ENCODE data around the gene GLT1D1. TPM values are rescaled to one million over a fixed set of nuclear protein-coding genes. Genes with fewer than 3 reads are reported as not detected.

GLT1D1 gene
- total RNA-seq, 1 experiment from 2014 or later, result not detected

DNA sequence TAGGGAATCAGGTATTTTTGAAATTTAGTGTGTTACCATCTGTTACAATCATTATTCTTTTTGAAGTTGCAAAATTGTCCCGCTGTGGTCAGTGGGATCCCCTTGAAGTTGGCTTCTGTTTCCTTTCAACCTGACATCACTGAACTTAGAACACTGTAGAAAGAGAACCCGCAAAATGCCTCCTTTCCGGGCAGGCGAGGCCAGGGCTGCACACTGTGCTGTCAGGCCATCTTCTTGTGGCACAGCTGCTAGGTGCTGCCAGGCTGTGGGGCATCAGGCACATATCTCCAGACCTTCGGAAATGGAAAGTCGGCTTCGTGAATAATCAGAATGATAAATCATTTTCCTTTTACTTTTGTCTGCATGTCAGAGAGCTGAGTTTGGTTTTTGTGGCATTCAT, 103.5 kb downstream of the GLT1D1 start:
- H3K4me3 ChIP-seq (replicated peaks in 1 of 2; ENCODE audit: low read depth in 1 of 2, low read length in 2 of 2), result no peak overlapping the region
- no TSS peak for BruUV-seq (replicated peaks)
- ChIA-PET RAD21 (ENCODE audit: low non-redundant PET in 1 of 2, low total read pairs in 2 of 2, uncharacterized antibody in 2 of 2, unreplicated experiment in 2 of 2) (no interaction called here), POLR2A (no interaction called here), CTCF (no interaction called here)
- TF ChIP-seq, protein P1, sequence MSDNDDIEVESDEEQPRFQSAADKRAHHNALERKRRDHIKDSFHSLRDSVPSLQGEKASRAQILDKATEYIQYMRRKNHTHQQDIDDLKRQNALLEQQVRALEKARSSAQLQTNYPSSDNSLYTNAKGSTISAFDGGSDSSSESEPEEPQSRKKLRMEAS (IDR thresholded peaks at IDR 0.05), result no peak
- ATAC-seq, result no peak
- no peaks in the 10 kb centered on the region for H3K36me3 ChIP-seq (ENCODE audit: control insufficient read depth in 1 of 2, insufficient read depth in 2 of 2, low read length in 2 of 2)
- DNase-seq (ENCODE audit: low read depth, low spot score), result no peak
- no peak overlapping the region for H2AFZ ChIP-seq (ENCODE audit: low read depth, low read length, poor library complexity, severe bottlenecking)
- no peak overlapping the region for H3K9ac ChIP-seq (ENCODE audit: low read length)
- no peak overlapping the region for H3K4me2 ChIP-seq (ENCODE audit: low read length)
- H3K27ac ChIP-seq (ENCODE audit: low read depth, low read length), result no peak overlapping the region
- no peaks in the 10 kb centered on the region for H3K79me2 ChIP-seq (ENCODE audit: insufficient read depth, low read length)
- intact Hi-C loops (cut with micrococcal nuclease), result no loop called here
- H4K20me1 ChIP-seq (ENCODE audit: insufficient read depth), result no peaks in the 10 kb centered on the region
- H3K9me2 ChIP-seq (ENCODE audit: insufficient read depth), result no peaks in the 10 kb centered on the region
- no peaks in the 10 kb centered on the region for H3K4me1 ChIP-seq (ENCODE audit: control insufficient read depth in 1 of 2, insufficient read depth in 2 of 2, low read length in 2 of 2)
- peaks cover 0 to 4% of the 10 kb centered on the region in 2 experiments; a peak in 1 of 4 replicates for H3K9me3 ChIP-seq (ENCODE audit: control insufficient read depth in 1 of 2, insufficient read depth in 1 of 2, low read depth in 1 of 2, low read length in 2 of 2)
- H3K27me3 ChIP-seq (ENCODE audit: insufficient read depth, low read length), result no peaks in the 10 kb centered on the region

- DNase-seq (ENCODE audit: low read depth, low spot score), result no peak
- TF ChIP-seq ATF3 (IDR thresholded peaks at IDR 0.05), result no peak
- TF ChIP-seq, protein P2, sequence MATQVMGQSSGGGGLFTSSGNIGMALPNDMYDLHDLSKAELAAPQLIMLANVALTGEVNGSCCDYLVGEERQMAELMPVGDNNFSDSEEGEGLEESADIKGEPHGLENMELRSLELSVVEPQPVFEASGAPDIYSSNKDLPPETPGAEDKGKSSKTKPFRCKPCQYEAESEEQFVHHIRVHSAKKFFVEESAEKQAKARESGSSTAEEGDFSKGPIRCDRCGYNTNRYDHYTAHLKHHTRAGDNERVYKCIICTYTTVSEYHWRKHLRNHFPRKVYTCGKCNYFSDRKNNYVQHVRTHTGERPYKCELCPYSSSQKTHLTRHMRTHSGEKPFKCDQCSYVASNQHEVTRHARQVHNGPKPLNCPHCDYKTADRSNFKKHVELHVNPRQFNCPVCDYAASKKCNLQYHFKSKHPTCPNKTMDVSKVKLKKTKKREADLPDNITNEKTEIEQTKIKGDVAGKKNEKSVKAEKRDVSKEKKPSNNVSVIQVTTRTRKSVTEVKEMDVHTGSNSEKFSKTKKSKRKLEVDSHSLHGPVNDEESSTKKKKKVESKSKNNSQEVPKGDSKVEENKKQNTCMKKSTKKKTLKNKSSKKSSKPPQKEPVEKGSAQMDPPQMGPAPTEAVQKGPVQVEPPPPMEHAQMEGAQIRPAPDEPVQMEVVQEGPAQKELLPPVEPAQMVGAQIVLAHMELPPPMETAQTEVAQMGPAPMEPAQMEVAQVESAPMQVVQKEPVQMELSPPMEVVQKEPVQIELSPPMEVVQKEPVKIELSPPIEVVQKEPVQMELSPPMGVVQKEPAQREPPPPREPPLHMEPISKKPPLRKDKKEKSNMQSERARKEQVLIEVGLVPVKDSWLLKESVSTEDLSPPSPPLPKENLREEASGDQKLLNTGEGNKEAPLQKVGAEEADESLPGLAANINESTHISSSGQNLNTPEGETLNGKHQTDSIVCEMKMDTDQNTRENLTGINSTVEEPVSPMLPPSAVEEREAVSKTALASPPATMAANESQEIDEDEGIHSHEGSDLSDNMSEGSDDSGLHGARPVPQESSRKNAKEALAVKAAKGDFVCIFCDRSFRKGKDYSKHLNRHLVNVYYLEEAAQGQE (IDR thresholded peaks at IDR 0.05; ENCODE audit: low read depth), result no peak
- TF ChIP-seq, protein P3, sequence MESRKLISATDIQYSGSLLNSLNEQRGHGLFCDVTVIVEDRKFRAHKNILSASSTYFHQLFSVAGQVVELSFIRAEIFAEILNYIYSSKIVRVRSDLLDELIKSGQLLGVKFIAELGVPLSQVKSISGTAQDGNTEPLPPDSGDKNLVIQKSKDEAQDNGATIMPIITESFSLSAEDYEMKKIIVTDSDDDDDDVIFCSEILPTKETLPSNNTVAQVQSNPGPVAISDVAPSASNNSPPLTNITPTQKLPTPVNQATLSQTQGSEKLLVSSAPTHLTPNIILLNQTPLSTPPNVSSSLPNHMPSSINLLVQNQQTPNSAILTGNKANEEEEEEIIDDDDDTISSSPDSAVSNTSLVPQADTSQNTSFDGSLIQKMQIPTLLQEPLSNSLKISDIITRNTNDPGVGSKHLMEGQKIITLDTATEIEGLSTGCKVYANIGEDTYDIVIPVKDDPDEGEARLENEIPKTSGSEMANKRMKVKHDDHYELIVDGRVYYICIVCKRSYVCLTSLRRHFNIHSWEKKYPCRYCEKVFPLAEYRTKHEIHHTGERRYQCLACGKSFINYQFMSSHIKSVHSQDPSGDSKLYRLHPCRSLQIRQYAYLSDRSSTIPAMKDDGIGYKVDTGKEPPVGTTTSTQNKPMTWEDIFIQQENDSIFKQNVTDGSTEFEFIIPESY (IDR thresholded peaks at IDR 0.05; ENCODE audit: extremely low read depth, insufficient replicate concordance, low read length), result no peak
- TF ChIP-seq CBX3 (IDR thresholded peaks at IDR 0.05; ENCODE audit: low read depth), result no peak
- no peak for TF ChIP-seq SIN3A (IDR thresholded peaks at IDR 0.05; ENCODE audit: low read depth)
- TF ChIP-seq SP1 (IDR thresholded peaks at IDR 0.05; ENCODE audit: low read depth), result no peak
- TF ChIP-seq, protein P1 (IDR thresholded peaks at IDR 0.05), result no peak
- no peak for TF ChIP-seq JUND (IDR thresholded peaks at IDR 0.05)
- no peak for TF ChIP-seq SRF (IDR thresholded peaks at IDR 0.05; ENCODE audit: low read depth)
- TF ChIP-seq TCF7L2 (IDR thresholded peaks at IDR 0.05; ENCODE audit: borderline replicate concordance, extremely low read depth, insufficient read depth, insufficient read length), result no peak
- Histone ChIP-seq H3K4me3 (replicated peaks in 1 of 2; ENCODE audit: low read depth in 1 of 2, low read length in 2 of 2) (no peak overlapping the region), H2AFZ (ENCODE audit: low read depth, low read length, poor library complexity, severe bottlenecking) (no peak overlapping the region), H3K27ac (ENCODE audit: low read depth, low read length) (no peak overlapping the region), H3K9me2 (ENCODE audit: insufficient read depth) (no peaks in the 10 kb centered on the region), H3K36me3 (ENCODE audit: control insufficient read depth in 1 of 2, insufficient read depth in 2 of 2, low read length in 2 of 2) (no peaks in the 10 kb centered on the region), H4K20me1 (ENCODE audit: insufficient read depth) (no peaks in the 10 kb centered on the region), H3K9ac (ENCODE audit: low read length) (no peak overlapping the region), H3K27me3 (ENCODE audit: insufficient read depth, low read length) (no peaks in the 10 kb centered on the region), H3K4me1 (ENCODE audit: control insufficient read depth in 1 of 2, insufficient read depth in 2 of 2, low read length in 2 of 2) (no peaks in the 10 kb centered on the region), H3K79me2 (ENCODE audit: insufficient read depth, low read length) (no peaks in the 10 kb centered on the region), H3K4me2 (ENCODE audit: low read length) (no peak overlapping the region), H3K9me3 (ENCODE audit: control insufficient read depth in 1 of 2, insufficient read depth in 1 of 2, low read depth in 1 of 2, low read length in 2 of 2) (peaks cover 0 to 4% of the 10 kb centered on the region in 2 experiments; a peak in 1 of 4 replicates)
- BruUV-seq (replicated peaks), result no TSS peak
- POLR2A ChIA-PET, result no interaction called here
- ATAC-seq, result no peak
- intact Hi-C loops (cut with micrococcal nuclease), result no loop called here
- CTCF ChIA-PET, result no interaction called here
- RAD21 ChIA-PET (ENCODE audit: low non-redundant PET in 1 of 2, low total read pairs in 2 of 2, uncharacterized antibody in 2 of 2, unreplicated experiment in 2 of 2), result no interaction called here
Measured at GRCh38 chr12:128959901-128960300, 106.6 kb downstream of the GLT1D1 start.
